ENCODE results near the gene GNMT.

DNA sequence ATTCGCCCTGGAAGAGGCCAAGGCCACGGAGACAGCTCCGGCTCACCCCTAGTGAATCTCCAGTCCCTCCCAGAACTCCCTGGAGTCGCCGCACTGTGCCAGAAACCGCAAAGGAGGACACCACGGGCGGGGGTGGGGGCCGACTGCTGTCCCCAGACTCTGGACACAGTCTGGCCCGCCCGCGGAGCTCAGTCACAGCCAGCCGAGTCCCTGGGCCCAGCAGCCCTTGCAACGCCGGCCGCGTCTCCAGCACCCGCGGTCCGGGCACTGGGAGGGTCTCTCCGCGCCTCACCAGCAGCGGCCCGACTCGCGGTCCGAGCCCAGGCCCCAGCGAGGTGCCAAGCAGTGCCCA is 17.9 kb downstream of the GNMT start:
- TF ChIP-seq, protein P1, sequence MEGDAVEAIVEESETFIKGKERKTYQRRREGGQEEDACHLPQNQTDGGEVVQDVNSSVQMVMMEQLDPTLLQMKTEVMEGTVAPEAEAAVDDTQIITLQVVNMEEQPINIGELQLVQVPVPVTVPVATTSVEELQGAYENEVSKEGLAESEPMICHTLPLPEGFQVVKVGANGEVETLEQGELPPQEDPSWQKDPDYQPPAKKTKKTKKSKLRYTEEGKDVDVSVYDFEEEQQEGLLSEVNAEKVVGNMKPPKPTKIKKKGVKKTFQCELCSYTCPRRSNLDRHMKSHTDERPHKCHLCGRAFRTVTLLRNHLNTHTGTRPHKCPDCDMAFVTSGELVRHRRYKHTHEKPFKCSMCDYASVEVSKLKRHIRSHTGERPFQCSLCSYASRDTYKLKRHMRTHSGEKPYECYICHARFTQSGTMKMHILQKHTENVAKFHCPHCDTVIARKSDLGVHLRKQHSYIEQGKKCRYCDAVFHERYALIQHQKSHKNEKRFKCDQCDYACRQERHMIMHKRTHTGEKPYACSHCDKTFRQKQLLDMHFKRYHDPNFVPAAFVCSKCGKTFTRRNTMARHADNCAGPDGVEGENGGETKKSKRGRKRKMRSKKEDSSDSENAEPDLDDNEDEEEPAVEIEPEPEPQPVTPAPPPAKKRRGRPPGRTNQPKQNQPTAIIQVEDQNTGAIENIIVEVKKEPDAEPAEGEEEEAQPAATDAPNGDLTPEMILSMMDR (IDR thresholded peaks at IDR 0.05; ENCODE audit: low read depth, low read length): no peak
- TF ChIP-seq EZH2phosphoT487 (IDR thresholded peaks at IDR 0.05; ENCODE audit: low read depth): no peak
